HEK293 (cell line): ENCODE results near the gene CELF4.

Source experiments
- ATF2 ChIP-seq: fragments of 450-650 bp; formaldehyde crosslinking; IDR thresholded peaks from 2 replicates; pipeline ENCODE4 v1.5.1; 2016; ENCODE audit warnings: missing biosample characterization, missing genetic modification characterization, low read depth
- HOXA7 ChIP-seq: sonication (generic); formaldehyde crosslinking; IDR thresholded peaks from 2 replicates; pipeline ENCODE4 v1.8.1; 2022; ENCODE audit warnings: missing genetic modification reagents, borderline replicate concordance
- PRDM1 ChIP-seq: fragments of 450-650 bp; formaldehyde crosslinking; IDR thresholded peaks from 2 replicates; pipeline ENCODE4; 2016; ENCODE audit warnings: missing biosample characterization, missing genetic modification characterization
- REST ChIP-seq: fragments of 450-650 bp; formaldehyde crosslinking; IDR thresholded peaks from 2 replicates; pipeline ENCODE4 v1.5.1; 2016; ENCODE audit warnings: missing biosample characterization, missing genetic modification characterization
- TCF7L2 ChIP-seq: IDR thresholded peaks from 2 replicates; pipeline ENCODE4 v1.6.1; 2011; ENCODE audit warnings: low read depth, mild to moderate bottlenecking, inconsistent platforms, low read length, moderate library complexity, borderline replicate concordance
- ZBTB26 ChIP-seq: fragments of 450-650 bp; formaldehyde crosslinking; optimal IDR thresholded peaks from 2 replicates; pipeline ENCODE3; 2016; ENCODE audit warnings: missing biosample characterization, mild to moderate bottlenecking, missing genetic modification characterization
- ZEB2 ChIP-seq: fragments of 450-650 bp; formaldehyde crosslinking; IDR thresholded peaks from 2 replicates; pipeline ENCODE4 v1.5.1; 2016; ENCODE audit warnings: missing biosample characterization, missing genetic modification characterization
- ZNF121 ChIP-seq: fragments of 450-650 bp; formaldehyde crosslinking; IDR thresholded peaks from 2 replicates; pipeline ENCODE4 v1.5.1; 2016; ENCODE audit warnings: missing biosample characterization, missing genetic modification characterization
- ZNF148 ChIP-seq: fragments of 450-650 bp; formaldehyde crosslinking; IDR thresholded peaks from 2 replicates; pipeline ENCODE4 v1.5.0; 2017; ENCODE audit warnings: missing biosample characterization, missing genetic modification characterization, borderline replicate concordance
- ZNF18 ChIP-seq: fragments of 450-650 bp; formaldehyde crosslinking; IDR thresholded peaks from 2 replicates; pipeline ENCODE4 v1.5.1; 2016; ENCODE audit warnings: missing biosample characterization, missing genetic modification characterization
- ZNF792 ChIP-seq: fragments of 450-650 bp; formaldehyde crosslinking; IDR thresholded peaks from 2 replicates; pipeline ENCODE4 v1.5.1; 2016; ENCODE audit warnings: missing biosample characterization, missing genetic modification characterization
- TF ChIP-seq, protein P1 (sequence below): fragments of 450-650 bp; formaldehyde crosslinking; IDR thresholded peaks from 2 replicates; pipeline ENCODE4 v1.5.1; 2016; ENCODE audit warnings: missing biosample characterization, missing genetic modification characterization
- TF ChIP-seq, protein P2 (sequence below): fragments of 450-650 bp; formaldehyde crosslinking; IDR thresholded peaks from 2 replicates; pipeline ENCODE4 v1.5.1; 2016; ENCODE audit warnings: missing biosample characterization, missing genetic modification characterization

DNA sequence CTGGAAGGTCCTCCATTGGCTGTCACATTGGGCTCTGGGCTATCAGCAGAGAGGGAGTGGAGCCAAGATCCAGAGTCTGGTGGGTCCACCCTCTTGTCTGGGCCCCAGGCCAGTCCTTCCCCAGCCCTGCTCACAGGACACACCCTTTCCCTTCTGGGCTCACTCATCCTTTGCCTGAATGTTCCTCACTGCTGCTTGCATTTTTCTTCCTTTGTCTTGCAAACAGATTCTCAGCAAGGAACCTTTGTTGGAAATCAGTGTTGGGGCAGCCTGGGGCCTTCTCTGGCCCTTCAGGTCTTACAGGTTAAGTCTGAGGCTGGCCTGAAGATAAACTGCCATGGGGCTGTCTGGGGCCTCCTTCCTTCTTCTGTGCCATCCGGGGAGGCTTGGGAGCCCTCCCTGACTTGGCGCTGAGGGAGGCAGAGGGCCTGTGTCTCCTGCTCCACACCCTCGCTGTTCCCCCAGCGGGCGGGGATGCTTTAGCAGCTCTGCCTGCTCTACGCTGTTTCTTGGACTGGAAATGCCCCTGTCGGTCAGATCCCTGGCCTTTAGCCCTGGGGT is 11.5 kb upstream of the CELF4 start:
- TF ChIP-seq PRDM1 (tag by site-specific recombination) (no peak), ZNF18 (tag by site-specific recombination) (no peak), HOXA7 (no peak), REST (no peak), ZBTB26 (no peak), ZNF792 (no peak), ZNF148 (tag by site-specific recombination) (no peak), ATF2 (tag by site-specific recombination) (no peak), ZNF121 (tag by site-specific recombination) (no peak), ZEB2 (tag by site-specific recombination) (no peak), TCF7L2 (no peak)
- TF ChIP-seq, protein P1, sequence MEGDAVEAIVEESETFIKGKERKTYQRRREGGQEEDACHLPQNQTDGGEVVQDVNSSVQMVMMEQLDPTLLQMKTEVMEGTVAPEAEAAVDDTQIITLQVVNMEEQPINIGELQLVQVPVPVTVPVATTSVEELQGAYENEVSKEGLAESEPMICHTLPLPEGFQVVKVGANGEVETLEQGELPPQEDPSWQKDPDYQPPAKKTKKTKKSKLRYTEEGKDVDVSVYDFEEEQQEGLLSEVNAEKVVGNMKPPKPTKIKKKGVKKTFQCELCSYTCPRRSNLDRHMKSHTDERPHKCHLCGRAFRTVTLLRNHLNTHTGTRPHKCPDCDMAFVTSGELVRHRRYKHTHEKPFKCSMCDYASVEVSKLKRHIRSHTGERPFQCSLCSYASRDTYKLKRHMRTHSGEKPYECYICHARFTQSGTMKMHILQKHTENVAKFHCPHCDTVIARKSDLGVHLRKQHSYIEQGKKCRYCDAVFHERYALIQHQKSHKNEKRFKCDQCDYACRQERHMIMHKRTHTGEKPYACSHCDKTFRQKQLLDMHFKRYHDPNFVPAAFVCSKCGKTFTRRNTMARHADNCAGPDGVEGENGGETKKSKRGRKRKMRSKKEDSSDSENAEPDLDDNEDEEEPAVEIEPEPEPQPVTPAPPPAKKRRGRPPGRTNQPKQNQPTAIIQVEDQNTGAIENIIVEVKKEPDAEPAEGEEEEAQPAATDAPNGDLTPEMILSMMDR (tag by site-specific recombination): no peak
- TF ChIP-seq, protein P2, sequence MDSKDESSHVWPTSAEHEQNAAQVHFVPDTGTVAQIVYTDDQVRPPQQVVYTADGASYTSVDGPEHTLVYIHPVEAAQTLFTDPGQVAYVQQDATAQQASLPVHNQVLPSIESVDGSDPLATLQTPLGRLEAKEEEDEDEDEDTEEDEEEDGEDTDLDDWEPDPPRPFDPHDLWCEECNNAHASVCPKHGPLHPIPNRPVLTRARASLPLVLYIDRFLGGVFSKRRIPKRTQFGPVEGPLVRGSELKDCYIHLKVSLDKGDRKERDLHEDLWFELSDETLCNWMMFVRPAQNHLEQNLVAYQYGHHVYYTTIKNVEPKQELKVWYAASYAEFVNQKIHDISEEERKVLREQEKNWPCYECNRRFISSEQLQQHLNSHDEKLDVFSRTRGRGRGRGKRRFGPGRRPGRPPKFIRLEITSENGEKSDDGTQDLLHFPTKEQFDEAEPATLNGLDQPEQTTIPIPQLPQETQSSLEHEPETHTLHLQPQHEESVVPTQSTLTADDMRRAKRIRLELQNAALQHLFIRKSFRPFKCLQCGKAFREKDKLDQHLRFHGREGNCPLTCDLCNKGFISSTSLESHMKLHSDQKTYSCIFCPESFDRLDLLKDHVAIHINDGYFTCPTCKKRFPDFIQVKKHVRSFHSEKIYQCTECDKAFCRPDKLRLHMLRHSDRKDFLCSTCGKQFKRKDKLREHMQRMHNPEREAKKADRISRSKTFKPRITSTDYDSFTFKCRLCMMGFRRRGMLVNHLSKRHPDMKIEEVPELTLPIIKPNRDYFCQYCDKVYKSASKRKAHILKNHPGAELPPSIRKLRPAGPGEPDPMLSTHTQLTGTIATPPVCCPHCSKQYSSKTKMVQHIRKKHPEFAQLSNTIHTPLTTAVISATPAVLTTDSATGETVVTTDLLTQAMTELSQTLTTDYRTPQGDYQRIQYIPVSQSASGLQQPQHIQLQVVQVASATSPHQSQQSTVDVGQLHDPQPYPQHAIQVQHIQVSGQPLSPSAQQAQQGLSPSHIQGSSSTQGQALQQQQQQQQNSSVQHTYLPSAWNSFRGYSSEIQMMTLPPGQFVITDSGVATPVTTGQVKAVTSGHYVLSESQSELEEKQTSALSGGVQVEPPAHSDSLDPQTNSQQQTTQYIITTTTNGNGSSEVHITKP (tag by site-specific recombination): no peak
